Ovary (tissue), 9 donors: Measurements from ENCODE around the gene GADD45B. TPM values are rescaled to one million over a fixed set of nuclear protein-coding genes. Genes with fewer than 3 reads are reported as not detected.

Source experiments
- DNase-seq, 5 donors: peaks; one replicate each; pipeline ENCODE4 v3.0.0-alpha.2; 2019 to 2020
- H3K27ac ChIP-seq, 2 donors: fragments of 200-600 bp; one replicate each; pipeline versions ENCODE4 v1.5.1 to v1.8.0; 2019 to 2022
- H3K27me3 ChIP-seq: fragments of 200-600 bp; one replicate; pipeline ENCODE4 v1.8.0; 2022
- H3K36me3 ChIP-seq: fragments of 200-600 bp; sonication (generic); one replicate; pipeline ENCODE4 v1.5.1; 2019
- H3K4me1 ChIP-seq: one replicate; pipeline ENCODE4 v1.8.1; 2013; ENCODE audit warnings: mild to moderate bottlenecking, moderate library complexity; ENCODE audit not compliant: insufficient read depth
- H3K4me3 ChIP-seq: fragments of 200-600 bp; sonication (generic); one replicate; pipeline ENCODE4 v1.5.1; 2017
- H3K9me3 ChIP-seq, 2 donors: fragments of 200-600 bp in 1 of 2; sonication (generic) in 1 of 2; one replicate each; pipeline versions ENCODE4 v1.5.1 to v1.8.1; 2013 to 2019; ENCODE audit warnings: mild to moderate bottlenecking in 1 of 2, moderate library complexity in 1 of 2
- CTCF ChIP-seq, 3 donors: fragments of 450-650 bp in 2 of 3; fragments of 200-600 bp in 1 of 3; IDR thresholded peaks; one replicate each; pipeline versions ENCODE4 v1.5.1 to v1.8.0; 2016 to 2022; ENCODE audit warnings: antibody characterized with exemption in 3 of 3, mild to moderate bottlenecking in 1 of 3
- EP300 ChIP-seq: sonication (generic); formaldehyde crosslinking; IDR thresholded peaks from one replicate; pipeline ENCODE4 v1.6.1; 2017; ENCODE audit warnings: antibody characterized with exemption
- POLR2A ChIP-seq: fragments of 450-650 bp; IDR thresholded peaks from one replicate; pipeline ENCODE4 v1.6.1; 2017; ENCODE audit warnings: antibody characterized with exemption, mild to moderate bottlenecking, moderate library complexity
- WGBS, 3 donors: extraction: QIAGEN DNeasy Blood & Tissue Kit in 1 of 3; methylation state at CpG; one replicate each; pipeline versions ENCODE4 v1.1.5 to v1.1.7; 2013 to 2017; 5-methylcytosine and 5-hydroxymethylcytosine counted together
- intact Hi-C, 4 donors: fragments of 100-400 bp; cut with DNase I; formaldehyde crosslinking; loops; one replicate each; pipeline versions ENCODE4 v1.11.0 to v1.15.1; 2022 to 2023
- polyA plus RNA-seq, 2 donors: library from polyadenylated mRNA; stranded (reverse); fragments of 200-250 nt in 1 of 2; fragments of 350-450 nt in 1 of 2; fragmentation: Illumina TruSeq in 1 of 2; extraction: RNeasy Lipid Tissue Mini Kit (QIAGEN cat#74804) in 1 of 2; gene quantifications; one replicate each; pipeline ENCODE4 v1.2.3, GENCODE V29; 2013 to 2014
- total RNA-seq, 7 donors: library from RNA; depleted of rRNA in 2 of 7; stranded (reverse); fragments of >200 nt in 2 of 7; fragmentation: NEBNext Ultra II Directional in 3 of 7; extraction: Animal tissue kit (Norgen Biotek cat#: 25700) in 3 of 7; gene quantifications; one replicate each; pipeline versions ENCODE4 v1.1.0 to v1.2.4, GENCODE V29; 2016 to 2023
- donor health status: DM: no; HTN: no; CAD: no; lungs with moderate emphysema.
- donor health status: DM: no; HTN: no; CAD: no.
- donor health status: Bipolar disorder and iron deficiency.
- donor health status: DM: yes; HTN: yes; CAD: no.
- donor health status: DM: no; HTN: no; CAD: no.
- donor health status: DM: yes; HTN: yes; CAD: no.

The GADD45B gene
- total and polyA plus RNA-seq, 9 donors, result 17.8 to 414 (median 73.9) TPM

GRCh38 chr19:2484178-2484937 is 8.4 kb downstream of the GADD45B start:
- Histone ChIP-seq H3K27me3 (no peaks in the 10 kb centered on the region), H3K27ac (no peak overlapping the region), H3K9me3 (peaks cover 0 to 6% of the 10 kb centered on the region in 2 donors), H3K4me3 (no peak overlapping the region), H3K4me1 (peaks cover 9% of the 10 kb centered on the region), H3K36me3 (no peaks in the 10 kb centered on the region)
- no peak for DNase-seq
- intact Hi-C loops, result no loop called here
- WGBS, 3 donors, result 73 to 90% (median 85%) methylated on average over 13 of the region's 13 CpGs
- TF ChIP-seq CTCF (IDR thresholded peaks at IDR 0.05), result no peak
- TF ChIP-seq POLR2A, result no peak
- TF ChIP-seq EP300, result no peak

GRCh38 chr19:2485428-2485827 is 9.5 kb downstream of the GADD45B start:
- intact Hi-C loops, result no loop called here
- TF ChIP-seq POLR2A, result no peak
- TF ChIP-seq EP300, result no peak
- no peak for TF ChIP-seq CTCF (IDR thresholded peaks at IDR 0.05)
- no peaks in the 10 kb centered on the region for H3K36me3 ChIP-seq
- no peak overlapping the region for H3K4me3 ChIP-seq
- no peak for DNase-seq
- H3K9me3 ChIP-seq, result peaks cover 0 to 6% of the 10 kb centered on the region in 2 donors
- no peak overlapping the region for H3K27ac ChIP-seq
- WGBS, 3 donors, result 59 to 71% (median 64%) methylated on average over 8 of the region's 8 CpGs
- H3K27me3 ChIP-seq, result no peaks in the 10 kb centered on the region
- H3K4me1 ChIP-seq, result peaks cover 9% of the 10 kb centered on the region

- no peak for DNase-seq
- Histone ChIP-seq H3K4me3 (no peak overlapping the region), H3K27ac (no peak overlapping the region), H3K9me3 (peaks cover 0 to 6% of the 10 kb centered on the region in 2 donors), H3K4me1 (peaks cover 9% of the 10 kb centered on the region), H3K27me3 (no peaks in the 10 kb centered on the region), H3K36me3 (no peaks in the 10 kb centered on the region)
- no peak for TF ChIP-seq CTCF (IDR thresholded peaks at IDR 0.05)
- no peak for TF ChIP-seq EP300
- TF ChIP-seq POLR2A, result no peak
- WGBS, 3 donors, result 86 to 90% (median 90%) methylated on average over 12 of the region's 12 CpGs
- intact Hi-C loops, result no loop called here
These were observed 11.2 kb downstream of the GADD45B start for GRCh38 chr19:2487090-2487489.

GRCh38 chr19:2487842-2488241 is 11.9 kb downstream of the GADD45B start:
- intact Hi-C loops, result no loop called here
- no peaks in the 10 kb centered on the region for H3K36me3 ChIP-seq
- no peak overlapping the region for H3K27ac ChIP-seq
- no peak for TF ChIP-seq CTCF (IDR thresholded peaks at IDR 0.05)
- no peak for TF ChIP-seq POLR2A
- TF ChIP-seq EP300, result no peak
- no peaks in the 10 kb centered on the region for H3K27me3 ChIP-seq
- H3K9me3 ChIP-seq, result peaks cover 0 to 4% of the 10 kb centered on the region in 2 donors
- WGBS, 3 donors, result 10 to 25% (median 13%) methylated on average over 15 of the region's 15 CpGs
- no peak for DNase-seq
- H3K4me3 ChIP-seq, result no peak overlapping the region
- H3K4me1 ChIP-seq, result peaks cover 9% of the 10 kb centered on the region
